ENCODE data around the gene MAP6D1.

The MAP6D1 gene

DNA sequence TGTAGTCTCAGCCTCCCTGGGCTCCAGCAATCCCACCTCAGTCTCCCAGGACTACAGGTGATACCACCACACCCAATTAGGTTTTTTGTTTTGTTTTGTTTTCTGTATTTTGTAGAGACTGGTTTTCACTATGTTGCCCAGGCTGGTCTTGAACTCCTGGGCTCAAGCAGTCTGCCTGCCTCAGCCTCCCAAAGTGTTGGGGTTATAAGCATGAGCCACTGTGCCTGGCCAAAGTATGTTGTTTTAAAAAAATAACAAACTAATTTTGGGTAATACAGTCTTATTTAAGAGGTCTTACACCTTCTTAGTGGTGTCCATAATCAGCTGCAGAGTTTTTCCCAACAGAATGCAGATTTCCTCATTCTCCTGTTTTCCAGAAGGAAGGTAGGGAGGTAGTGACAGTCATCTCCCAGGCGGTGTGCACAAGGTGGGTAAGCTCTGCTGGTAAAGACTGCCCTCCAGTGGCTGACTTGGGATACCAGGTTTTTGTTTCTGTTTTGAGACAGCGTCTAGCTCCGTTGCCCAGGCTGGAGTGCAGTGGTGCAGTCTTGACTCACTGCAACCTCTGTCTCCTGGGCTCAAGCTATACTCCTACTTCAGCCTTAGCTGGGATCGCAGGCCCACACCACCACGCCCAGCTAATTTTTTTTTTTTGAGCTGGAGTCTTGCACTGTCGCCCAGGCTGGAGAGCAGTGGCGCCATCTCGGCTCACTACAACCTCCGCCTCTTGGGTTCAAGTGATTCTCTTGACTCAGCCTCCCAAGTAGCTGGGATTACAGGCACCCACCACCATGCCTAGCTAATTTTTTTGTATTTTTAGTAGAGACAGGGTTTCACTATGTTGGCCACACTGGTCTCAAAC is 58.4 kb downstream of the MAP6D1 start:
- H3K4me3 ChIP-seq (replicated peaks; ENCODE audit: low read depth, low read length) = no peak overlapping the region
- peak; percentile 84 for DNase-seq (ENCODE audit: low read depth)
- TF ChIP-seq, protein P1, sequence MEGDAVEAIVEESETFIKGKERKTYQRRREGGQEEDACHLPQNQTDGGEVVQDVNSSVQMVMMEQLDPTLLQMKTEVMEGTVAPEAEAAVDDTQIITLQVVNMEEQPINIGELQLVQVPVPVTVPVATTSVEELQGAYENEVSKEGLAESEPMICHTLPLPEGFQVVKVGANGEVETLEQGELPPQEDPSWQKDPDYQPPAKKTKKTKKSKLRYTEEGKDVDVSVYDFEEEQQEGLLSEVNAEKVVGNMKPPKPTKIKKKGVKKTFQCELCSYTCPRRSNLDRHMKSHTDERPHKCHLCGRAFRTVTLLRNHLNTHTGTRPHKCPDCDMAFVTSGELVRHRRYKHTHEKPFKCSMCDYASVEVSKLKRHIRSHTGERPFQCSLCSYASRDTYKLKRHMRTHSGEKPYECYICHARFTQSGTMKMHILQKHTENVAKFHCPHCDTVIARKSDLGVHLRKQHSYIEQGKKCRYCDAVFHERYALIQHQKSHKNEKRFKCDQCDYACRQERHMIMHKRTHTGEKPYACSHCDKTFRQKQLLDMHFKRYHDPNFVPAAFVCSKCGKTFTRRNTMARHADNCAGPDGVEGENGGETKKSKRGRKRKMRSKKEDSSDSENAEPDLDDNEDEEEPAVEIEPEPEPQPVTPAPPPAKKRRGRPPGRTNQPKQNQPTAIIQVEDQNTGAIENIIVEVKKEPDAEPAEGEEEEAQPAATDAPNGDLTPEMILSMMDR (IDR thresholded peaks at IDR 0.05; ENCODE audit: low read length, missing control alignments) = peak; percentile 87

DNA sequence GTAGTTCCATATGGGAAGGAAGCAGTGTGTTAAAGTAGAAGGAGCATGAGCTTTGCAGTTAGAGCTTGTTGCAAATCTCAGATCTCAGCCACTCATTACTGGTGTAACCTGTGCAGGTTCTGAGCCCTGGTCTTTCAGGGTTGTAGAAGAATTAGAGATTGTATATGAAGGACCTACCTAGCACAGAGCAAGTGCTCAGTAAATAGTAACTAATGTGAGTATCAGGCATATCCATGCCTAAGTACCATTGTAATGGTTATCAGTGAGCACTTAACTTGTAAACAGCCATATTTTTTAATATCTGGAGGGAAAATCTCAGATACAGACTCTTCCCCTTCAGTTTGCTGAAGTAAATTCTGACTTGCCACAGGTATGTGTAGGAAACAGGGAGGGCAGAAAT is 59.3 kb downstream of the MAP6D1 start:
- TF ChIP-seq, protein P1 (IDR thresholded peaks at IDR 0.05; ENCODE audit: low read length, missing control alignments) = no peak
- no peak for DNase-seq (ENCODE audit: low read depth)
- H3K4me3 ChIP-seq (replicated peaks; ENCODE audit: low read depth, low read length) = no peak overlapping the region
